Posterior vena cava (tissue), 2 donors: ENCODE results near the gene IPO8. TPM values are rescaled to one million over a fixed set of nuclear protein-coding genes. Genes with fewer than 3 reads are reported as not detected.

Source experiments
- DNase-seq: peaks from one replicate; pipeline ENCODE4 v3.0.0-alpha.2; 2020; ENCODE audit warnings: low spot score
- intact Hi-C, 2 donors: fragments of 100-400 bp; cut with DNase I; formaldehyde crosslinking; loops; one replicate each; pipeline versions ENCODE4 v1.14.1 to v1.14.2; 2022 to 2023
- long read RNA-seq, 2 donors: library from polyadenylated mRNA; unstranded; transcript quantifications; one replicate each; pipeline ENCODE4 v2.0.0, GENCODE V29; 2020 to 2021
- total RNA-seq, 2 donors: library from RNA; stranded (reverse); fragmentation: NEBNext Ultra II Directional; extraction: Animal tissue kit (Norgen Biotek cat#: 25700); gene quantifications; one replicate each; pipeline ENCODE4 v1.2.1, GENCODE V29; 2021
- donor health status: DM: yes; HTN: yes; CAD: no.
- donor health status: DM: yes; HTN: yes; CAD: no.

IPO8 gene
- total RNA-seq = 10 to 100 TPM; 51.1 to 61.6 TPM
- long read RNA-seq, donor 1, full-length matches to known transcripts = 3 of 12 reads
- long read RNA-seq, donor 1, partial matches to known transcripts = 6 of 12 reads
- long read RNA-seq, donor 1, other reads (novel, unspliced or antisense) = 3 of 12 reads
- long read RNA-seq, donor 2, partial matches to known transcripts = 6 of 9 reads
- long read RNA-seq, donor 2, other reads (novel, unspliced or antisense) = 3 of 9 reads

DNA sequence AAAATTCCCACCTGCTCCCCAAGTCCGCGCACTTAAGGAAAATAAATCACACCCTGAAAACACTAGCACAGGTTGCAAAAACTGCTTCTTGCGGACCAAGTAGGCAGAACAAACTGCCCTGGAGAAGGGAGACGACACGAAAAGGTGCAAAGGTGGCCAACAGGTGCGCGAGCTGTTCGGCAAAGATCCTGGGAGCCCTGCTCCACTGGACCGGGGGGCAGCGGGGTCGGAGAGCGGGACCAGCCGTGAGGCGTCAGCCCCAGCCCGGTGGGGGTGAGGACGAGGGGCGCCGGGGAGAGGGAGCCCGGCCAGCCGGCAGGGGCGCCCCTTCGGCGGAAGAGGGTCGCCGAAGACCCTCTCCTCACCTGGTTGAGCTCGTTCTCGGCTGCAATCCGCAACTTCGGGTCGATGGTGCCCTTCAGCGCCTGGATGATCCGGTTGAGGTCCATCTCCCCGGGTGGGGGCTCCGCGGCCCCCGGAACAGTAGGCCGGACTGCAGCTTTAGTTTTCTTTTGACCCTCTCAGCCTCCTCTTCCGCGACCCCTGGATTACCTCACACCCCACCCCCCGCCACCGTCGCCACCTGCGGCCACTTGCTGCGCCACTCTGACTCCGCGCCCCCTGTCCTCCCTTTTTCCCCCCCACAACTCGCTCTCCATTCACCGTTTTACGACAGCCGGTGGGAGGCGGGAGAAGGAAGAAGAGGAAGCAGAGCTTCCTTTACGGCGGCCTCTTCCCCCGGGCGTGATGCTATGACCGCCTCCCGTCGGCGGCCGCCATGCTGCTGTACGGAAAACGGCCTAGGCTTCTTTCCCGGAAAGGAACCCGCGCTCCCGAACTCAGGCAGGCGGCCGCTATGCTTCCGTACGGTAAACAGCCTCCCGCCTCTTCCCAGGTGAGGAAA, at the start of gene IPO8:
IPO8 (minus strand) TSS at position 671 of the 904 bp plus-strand sequence; CDS start at position 449, 222 bp downstream.
- DNase-seq = peak; percentile 98
- intact Hi-C loops = no loop called here

- intact Hi-C loops = no loop called here
- DNase-seq = no peak
Observed at GRCh38 chr12:30744321-30744720, 48.7 kb upstream of the IPO8 start.

DNA sequence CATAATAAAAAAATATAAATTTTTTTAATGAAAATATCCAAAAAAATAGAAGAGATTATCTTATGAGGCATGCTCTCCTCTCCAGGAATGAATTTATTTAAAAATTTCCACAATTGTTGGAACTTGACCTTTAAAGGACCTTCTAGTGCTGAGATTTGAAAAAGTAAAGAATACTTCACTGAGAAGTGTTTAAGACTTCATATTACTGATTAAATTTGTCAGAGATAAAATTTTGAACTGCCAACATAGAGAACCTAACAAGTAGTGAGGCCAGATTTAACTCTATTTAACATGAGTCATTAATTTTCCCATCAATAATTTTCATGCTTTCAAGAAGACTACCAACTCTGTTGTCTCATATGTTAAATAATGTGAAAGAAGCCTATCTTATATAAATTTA, 44.6 kb upstream of the IPO8 start:
- intact Hi-C loops = no loop called here
- DNase-seq = no peak

DNA sequence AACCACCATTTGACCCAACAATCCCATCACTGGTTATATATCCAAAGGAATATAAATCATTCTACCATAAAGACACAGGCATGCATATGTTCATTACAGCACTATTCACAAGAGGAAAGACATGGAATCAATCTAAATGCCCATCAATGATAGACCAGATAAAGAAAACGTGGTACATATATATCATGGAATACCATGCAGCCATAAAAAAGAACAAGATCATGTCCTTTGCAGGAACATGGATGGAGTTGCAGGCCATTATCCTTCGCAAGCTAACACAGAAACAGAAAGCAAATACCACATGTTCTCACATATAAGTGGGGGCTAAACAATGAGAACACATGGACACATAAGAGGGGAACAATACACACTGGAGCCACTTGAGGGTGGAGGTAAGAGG, 43.4 kb upstream of the IPO8 start:
- no peak for DNase-seq
- intact Hi-C loops = no loop called here

- DNase-seq = no peak
- intact Hi-C loops = no loop called here
Observed at GRCh38 chr12:30732954-30733637, 37.4 kb upstream of the IPO8 start.

- intact Hi-C loops = no loop called here
- no peak for DNase-seq
Observed at GRCh38 chr12:30730011-30730410, 34.3 kb upstream of the IPO8 start.

DNA sequence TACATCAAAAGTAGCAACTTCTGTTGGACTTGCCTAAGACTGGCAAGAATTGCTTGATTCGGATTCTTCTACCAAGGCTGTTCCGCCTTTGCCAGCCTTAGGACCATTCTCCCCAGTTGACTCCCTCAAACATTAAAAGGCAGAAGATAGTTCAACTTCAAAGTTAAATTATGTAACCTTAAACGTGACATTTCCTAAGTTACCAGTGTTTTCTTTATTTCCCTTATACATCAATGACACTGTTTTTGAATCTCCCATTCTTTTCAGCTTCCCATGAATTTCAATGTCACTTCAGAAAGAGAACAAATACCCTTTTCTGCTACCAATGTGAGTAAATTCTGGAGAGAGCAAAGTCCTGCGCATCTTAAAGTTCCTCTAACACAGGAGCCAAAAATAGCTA, 33.9 kb upstream of the IPO8 start:
- intact Hi-C loops = no loop called here
- no peak for DNase-seq

DNA sequence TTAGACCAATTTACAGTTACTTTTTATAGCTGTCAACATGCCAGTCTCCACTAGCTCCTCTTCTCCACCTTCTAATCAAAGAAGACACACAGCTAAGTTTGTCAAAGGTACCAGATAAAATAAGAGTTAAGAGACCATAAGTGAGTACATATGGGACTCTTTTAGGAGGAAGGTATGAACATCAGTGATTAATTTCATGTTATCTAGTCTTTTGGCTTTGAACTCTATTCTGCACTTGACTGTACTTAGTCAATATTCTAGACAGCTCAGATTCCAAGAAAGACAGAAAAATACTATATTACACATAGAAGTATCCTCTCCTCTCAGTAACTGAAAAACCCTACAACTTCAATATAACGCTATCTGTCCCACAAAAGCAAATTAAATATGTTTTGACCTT, 31.0 kb upstream of the IPO8 start:
- DNase-seq = no peak
- intact Hi-C loops = no loop called here

DNA sequence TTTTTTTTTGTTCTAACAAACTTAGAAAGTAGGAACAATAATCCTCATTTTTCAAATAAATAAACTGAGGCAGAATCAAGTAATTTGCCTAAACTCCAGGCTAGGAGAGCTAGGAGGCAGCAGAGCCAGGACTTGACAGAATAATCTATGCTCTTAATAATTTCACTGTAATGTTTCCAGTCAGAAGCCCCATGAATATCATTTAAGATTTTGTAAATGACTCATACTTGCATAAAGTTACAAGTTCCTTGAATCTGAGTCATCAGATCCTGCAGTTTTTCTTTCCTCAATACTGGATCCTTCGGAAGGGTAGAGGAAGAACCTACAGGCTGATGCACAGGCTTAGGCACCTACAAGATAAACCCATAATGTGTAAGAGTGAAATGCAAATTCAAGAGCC, 30.1 kb upstream of the IPO8 start:
- intact Hi-C loops = no loop called here
- DNase-seq = no peak

- no peak for DNase-seq
- intact Hi-C loops = loop anchor here in 1 of 2 donors (5.0 kb wide), 1 partner anchor 288 kb away; no protein-coding TSS in a partner anchor
Observed at GRCh38 chr12:30719060-30719459, 23.4 kb upstream of the IPO8 start.

GRCh38 chr12:30707613-30708342, 12.1 kb upstream of the IPO8 start:
- no peak for DNase-seq
- intact Hi-C loops = no loop called here

- intact Hi-C loops = no loop called here
- no peak for DNase-seq
Observed at GRCh38 chr12:30706476-30706875, 10.8 kb upstream of the IPO8 start.

GRCh38 chr12:30701056-30701455, 5.4 kb upstream of the IPO8 start:
- intact Hi-C loops = no loop called here

DNA sequence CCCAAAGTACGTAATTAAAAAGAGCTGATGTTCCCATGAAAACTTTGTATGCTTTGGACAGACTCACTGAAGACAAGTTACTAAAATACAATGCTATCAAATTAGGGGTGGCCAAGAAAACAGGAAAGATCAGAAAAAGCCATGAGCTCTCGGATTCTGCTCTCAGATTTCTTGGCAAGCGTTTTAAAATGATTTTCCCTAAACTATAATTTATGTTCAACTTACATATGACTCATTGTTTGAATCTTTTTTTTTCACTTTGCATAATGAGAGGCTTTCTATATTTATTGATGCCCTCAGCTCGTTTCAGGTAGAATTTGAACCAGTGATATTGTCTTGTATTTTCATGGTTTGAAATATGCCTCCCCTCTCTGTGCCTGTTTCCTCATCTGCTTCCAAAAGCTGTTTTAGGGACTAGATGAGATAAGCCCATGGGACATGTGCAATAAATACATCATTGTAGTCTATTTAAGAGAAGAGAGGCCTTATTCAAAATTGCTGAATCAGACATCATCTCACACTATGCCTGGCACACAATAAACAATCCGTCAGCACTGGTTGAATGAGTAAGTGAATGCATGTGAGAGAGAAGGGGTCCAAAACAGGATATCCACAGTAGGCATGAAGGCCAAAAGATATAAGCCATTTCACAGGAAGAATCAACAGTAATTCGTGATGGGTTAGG, 4.7 kb upstream of the IPO8 start:
- intact Hi-C loops = no loop called here
- no peak for DNase-seq

More at GRCh38 chr12:30701056-30701455, 5.4 kb upstream of the IPO8 start:
- no peak for DNase-seq

DNA sequence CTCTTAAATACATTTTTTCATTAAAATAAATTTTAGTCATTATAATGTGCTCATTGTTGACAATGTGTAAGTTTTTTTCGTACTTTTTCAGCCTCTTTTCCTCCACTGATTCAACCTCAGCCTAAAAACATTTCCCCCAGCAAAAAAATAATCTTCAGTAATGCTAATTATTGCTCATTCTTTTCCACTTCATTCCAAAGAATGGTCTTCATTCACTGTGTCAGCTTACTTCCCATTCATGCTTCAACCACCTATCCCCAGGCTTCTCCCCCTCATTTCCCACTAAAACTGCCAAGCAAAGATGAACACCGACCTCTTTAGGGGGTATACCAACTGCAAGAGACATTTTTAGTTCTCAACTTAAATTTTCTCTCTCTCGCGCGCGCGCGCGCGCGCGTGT, 2.7 kb upstream of the IPO8 start:
- intact Hi-C loops = no loop called here

DNA sequence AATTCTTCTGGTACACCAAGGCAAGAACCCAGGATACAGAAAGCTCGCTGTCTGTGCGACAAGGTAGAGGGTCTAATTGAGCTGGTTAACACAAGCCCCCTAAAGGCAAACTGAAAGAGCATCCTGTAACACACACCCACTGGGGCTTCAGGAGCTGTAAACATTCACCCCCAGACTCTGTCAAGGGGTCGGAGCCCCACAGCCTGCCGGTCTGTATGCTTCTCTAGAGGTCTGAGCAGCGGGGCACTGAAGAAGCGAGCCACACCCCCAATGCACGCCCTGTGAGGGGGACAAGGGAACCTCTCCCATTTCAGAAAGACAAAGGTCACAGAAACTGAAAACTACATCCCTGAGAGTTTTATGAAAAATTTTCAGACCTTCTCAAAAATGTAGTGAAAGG, 1.3 kb upstream of the IPO8 start:
- no peak for DNase-seq
- intact Hi-C loops = no loop called here

More for the DNA sequence above, 2.7 kb upstream of the IPO8 start:
- DNase-seq = no peak

DNA sequence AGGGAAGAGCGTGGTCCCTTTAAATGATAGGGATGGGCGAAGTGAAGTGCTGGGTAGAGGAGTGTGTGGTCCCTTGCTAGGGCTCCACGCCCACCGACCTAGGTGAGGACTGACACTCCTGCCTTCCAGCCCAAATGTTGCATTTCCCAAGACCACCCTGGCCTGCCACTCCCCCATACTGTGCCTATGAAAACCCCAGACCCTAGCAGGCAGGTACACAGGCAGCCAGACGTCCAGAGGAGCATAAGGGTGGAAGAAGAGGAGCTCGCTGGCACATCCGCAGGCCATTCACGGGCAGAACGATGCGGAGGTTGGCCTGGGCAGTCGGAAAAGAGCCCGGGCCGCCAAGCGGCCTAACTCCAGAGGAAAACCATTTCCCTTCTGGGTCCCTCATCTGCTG, 817 bp upstream of the IPO8 start:
- intact Hi-C loops = no loop called here

GRCh38 chr12:30696103-30696408, 387 bp upstream of the IPO8 start:
- DNase-seq = no peak
- intact Hi-C loops = no loop called here

More for the DNA sequence above, 817 bp upstream of the IPO8 start:
- no peak for DNase-seq
